Endothelial cell of umbilical vein (primary cell): ENCODE results near the gene CA4. TPM values are rescaled to one million over a fixed set of nuclear protein-coding genes. Genes with fewer than 3 reads are reported as not detected.

ENCODE experiments used
- BruUV-seq: library from RNA; stranded (reverse); fragments of 400-500 nt; replicated peaks from 2 replicates; lab custom pipeline; 2021; lab: Mats Ljungman, UMichigan
- CTCF ChIA-PET: fragments of 300-600, 350-600 bp; sonication (Branson Sonifier 250); formaldehyde crosslinking; loops from one replicate; lab custom pipeline; 2021; ENCODE audit warnings: antibody characterized with exemption, inconsistent platforms; lab: Charles Lee
- POLR2A ChIA-PET: fragments of 300-600, 350-600 bp; sonication (Branson Sonifier 250); formaldehyde crosslinking; loops from one replicate; lab custom pipeline; 2021; ENCODE audit warnings: antibody characterized with exemption, inconsistent platforms; lab: Charles Lee
- DNase-seq: peaks from one replicate; pipeline ENCODE4 v3.0.0-alpha.2; 2011; ENCODE audit warnings: low read depth, low spot score
- FAIRE-seq: peaks from 2 replicates; lab custom pipeline; 2011; peaks lifted over from hg19 to GRCh38; lab: Jason Lieb, UNC
- H2AFZ ChIP-seq: 2 replicates; pipeline ENCODE4 v1.6.0; 2012; ENCODE audit warnings: low read depth, low read length, control low read depth, inconsistent platforms
- H3K27ac ChIP-seq: 2 replicates; pipeline ENCODE4 v1.5.1; 2011; ENCODE audit warnings: low read depth, mild to moderate bottlenecking, control low read depth, low read length, moderate library complexity; ENCODE audit not compliant: insufficient read depth
- H3K27me3 ChIP-seq, 2 experiments: 2 replicates each; pipeline versions ENCODE4 v1.6.0 to v1.6.1; 2011; ENCODE audit warnings: low read length in 2 of 2, mixed read lengths in 1 of 2; ENCODE audit not compliant: control insufficient read depth in 2 of 2, insufficient read depth in 2 of 2
- H3K36me3 ChIP-seq, 2 experiments: 2 replicates in 1 of 2; 3 replicates in 1 of 2; pipeline ENCODE4 v1.5.1; 2011; ENCODE audit warnings: low read length in 2 of 2, mild to moderate bottlenecking in 1 of 2, moderate library complexity in 1 of 2; ENCODE audit not compliant: control insufficient read depth in 2 of 2, insufficient read depth in 2 of 2; ENCODE audit errors: extremely low read depth in 1 of 2
- H3K4me1 ChIP-seq: 3 replicates; pipeline ENCODE4 v1.5.1; 2011; ENCODE audit warnings: mild to moderate bottlenecking, low read length; ENCODE audit not compliant: control insufficient read depth, insufficient read depth; ENCODE audit errors: extremely low read depth
- H3K4me2 ChIP-seq: 2 replicates; pipeline ENCODE4 v1.6.1; 2011; ENCODE audit warnings: low read length, control low read depth, mixed read lengths; ENCODE audit not compliant: insufficient read depth
- H3K4me3 ChIP-seq, 3 experiments: fragments of 200-600 bp in 1 of 3; sonication (generic), shearing (Covaris generic) in 1 of 3; replicated peaks in 1 of 3; 2 replicates each; pipeline ENCODE4 v1.5.1; 2011 to 2016; ENCODE audit warnings: control low read depth in 3 of 3, low read length in 3 of 3, mild to moderate bottlenecking in 2 of 3, inconsistent platforms in 1 of 3, low read depth in 1 of 3, moderate library complexity in 1 of 3; ENCODE audit not compliant: insufficient read depth in 1 of 3
- H3K79me2 ChIP-seq: 2 replicates; pipeline ENCODE4 v1.6.0; 2012; ENCODE audit warnings: low read length, inconsistent platforms; ENCODE audit not compliant: control insufficient read depth, insufficient read depth
- H3K9ac ChIP-seq: replicated peaks from 2 replicates; pipeline ENCODE3; 2011; ENCODE audit warnings: low read length, control low read depth; ENCODE audit not compliant: insufficient read depth; ENCODE audit errors: extremely low read depth
- H3K9me1 ChIP-seq: replicated peaks from 3 replicates; pipeline ENCODE4 v1.6.0; 2011; ENCODE audit warnings: mild to moderate bottlenecking, low read length; ENCODE audit not compliant: control insufficient read depth, insufficient read depth; ENCODE audit errors: extremely low read depth
- H3K9me3 ChIP-seq: replicated peaks from 2 replicates; pipeline ENCODE4 v1.5.1; 2012; ENCODE audit warnings: low read length, inconsistent platforms; ENCODE audit not compliant: control insufficient read depth, insufficient read depth
- H4K20me1 ChIP-seq: replicated peaks from 2 replicates; pipeline ENCODE3; 2011; ENCODE audit warnings: mild to moderate bottlenecking, low read length; ENCODE audit not compliant: control insufficient read depth, insufficient read depth; ENCODE audit errors: extremely low read depth
- CTCF ChIP-seq, 2 donors: IDR thresholded peaks; 1 replicate in 1 of 2; 2 replicates in 1 of 2; pipeline ENCODE4 v1.5.1; 2011; ENCODE audit warnings: low read length in 2 of 2, mild to moderate bottlenecking in 2 of 2, moderate library complexity in 2 of 2, control low read depth in 1 of 2, inconsistent platforms in 1 of 2, low read depth in 1 of 2; ENCODE audit not compliant: insufficient read depth in 1 of 2; ENCODE audit errors: extremely low read depth in 1 of 2
- EZH2 ChIP-seq: IDR thresholded peaks from 2 replicates; pipeline ENCODE4 v1.6.1; 2012; ENCODE audit warnings: borderline replicate concordance, low read depth, mild to moderate bottlenecking, moderate library complexity, low read length, inconsistent platforms; ENCODE audit not compliant: severe bottlenecking
- FOS ChIP-seq: IDR thresholded peaks from 2 replicates; pipeline ENCODE4 v1.6.1; 2011; ENCODE audit warnings: mild to moderate bottlenecking, low read length, moderate library complexity, borderline replicate concordance; ENCODE audit not compliant: insufficient read depth
- GATA2 ChIP-seq: IDR thresholded peaks from 2 replicates; pipeline ENCODE4 v1.7.0; 2011; ENCODE audit warnings: low read depth, mild to moderate bottlenecking, moderate library complexity, mixed read lengths, low read length; ENCODE audit not compliant: insufficient read length, insufficient read depth
- JUN ChIP-seq: IDR thresholded peaks from 2 replicates; pipeline ENCODE4 v1.6.1; 2011; ENCODE audit warnings: borderline replicate concordance, low read depth; ENCODE audit not compliant: insufficient read length, insufficient read depth
- MAX ChIP-seq: IDR thresholded peaks from 2 replicates; pipeline ENCODE4 v1.6.1; 2011; ENCODE audit not compliant: insufficient read depth, insufficient read length
- MYC ChIP-seq: IDR thresholded peaks from one replicate; pipeline ENCODE4 v1.6.1; 2011; ENCODE audit warnings: mild to moderate bottlenecking, low read depth, low read length
- POLR2A ChIP-seq: IDR thresholded peaks from 2 replicates; pipeline ENCODE4 v1.6.1; 2012; ENCODE audit warnings: low read depth, mild to moderate bottlenecking, control low read depth, low read length
- POLR2AphosphoS5 ChIP-seq: IDR thresholded peaks from 2 replicates; pipeline ENCODE4 v1.6.1; 2012; ENCODE audit warnings: low read depth, mild to moderate bottlenecking, control low read depth, low read length, moderate library complexity; ENCODE audit not compliant: insufficient read depth
- dilution Hi-C: fragments of 300-500 bp; cut with MboI; formaldehyde crosslinking; loops from one replicate; pipeline ENCODE4 v1.15.0; 2019; ENCODE audit warnings: low sequenced_read_pairs; ENCODE audit not compliant: extremely low pct_ligation_motif_present
- intact Hi-C: fragments of 100-400 bp; cut with micrococcal nuclease; formaldehyde crosslinking; loops from one replicate; pipeline ENCODE4 v1.10.0; 2022
- polyA plus RNA-seq, 4 experiments: library from polyadenylated mRNA; depleted of rRNA in 3 of 4; stranded (reverse) in 3 of 4; unstranded in 1 of 4; fragments of >200 nt; gene quantifications; 2 replicates each; pipeline versions ENCODE4 v1.2.1 to v1.2.3, GENCODE V29; 2011 to 2012; ENCODE audit warnings: missing spikeins in 1 of 4
- total RNA-seq: library from RNA; stranded (reverse); gene quantifications from 2 replicates; pipeline ENCODE4 v1.2.3, GENCODE V29; 2021

Gene CA4
- total and polyA plus RNA-seq, 2 donors (not counting 3 experiments of a cell fraction or from before 2014, with no cell fraction given), result 0.17 to 0.29 TPM

GRCh38 chr17:60151355-60151754 lies 1.6 kb downstream of the CA4 start:
- H2AFZ ChIP-seq, result no peak overlapping the region
- dilution Hi-C loops (no loop called here), intact Hi-C loops (no loop called here)
- ChIA-PET CTCF (interaction anchor here (0.9 to 1.8 kb wide), 4 partner anchors 10 to 20 kb away, joined by 3 to 5 read pairs (median 3); no protein-coding TSS in a partner anchor), POLR2A (no interaction called here)
- H3K9me1 ChIP-seq, result no peaks in the 10 kb centered on the region
- H3K4me3 ChIP-seq, result no peak overlapping the region
- TF ChIP-seq MAX (no peak), CTCF (IDR thresholded peaks at IDR 0.05; ENCODE audit: extremely low read depth in 1 of 2, insufficient read depth in 1 of 2, low read depth in 1 of 2, low read length in 2 of 2) (no peak)
- H4K20me1 ChIP-seq, result no peaks in the 10 kb centered on the region
- DNase-seq, result no peak
- FAIRE-seq, result no peak
- H3K27me3 ChIP-seq, result peaks cover 53 to 65% of the 10 kb centered on the region in 2 experiments
- no peak overlapping the region for H3K27ac ChIP-seq
- no peak overlapping the region for H3K4me2 ChIP-seq
- H3K9ac ChIP-seq, result no peak overlapping the region
- BruUV-seq, result no TSS peak
- no peaks in the 10 kb centered on the region for H3K4me1 ChIP-seq
- no peaks in the 10 kb centered on the region for H3K79me2 ChIP-seq
- H3K9me3 ChIP-seq, result no peaks in the 10 kb centered on the region
- no peaks in the 10 kb centered on the region for H3K36me3 ChIP-seq

- Histone ChIP-seq H3K9me1 (no peaks in the 10 kb centered on the region), H4K20me1 (no peaks in the 10 kb centered on the region), H3K27me3 (peaks cover 35 to 43% of the 10 kb centered on the region in 2 experiments), H3K9me3 (no peaks in the 10 kb centered on the region), H3K79me2 (no peaks in the 10 kb centered on the region), H3K36me3 (no peaks in the 10 kb centered on the region), H3K9ac (no peak overlapping the region), H3K27ac (no peak overlapping the region), H3K4me2 (no peak overlapping the region), H3K4me3 (no peak overlapping the region), H2AFZ (no peak overlapping the region), H3K4me1 (no peaks in the 10 kb centered on the region)
- ChIA-PET POLR2A (no interaction called here), CTCF (interaction anchor here (0.6 to 1.7 kb wide), 3 partner anchors 9 to 78 kb away, joined by 3 to 8 read pairs (median 4); no protein-coding TSS in a partner anchor)
- intact Hi-C loops (no loop called here), dilution Hi-C loops (no loop called here)
- no TSS peak for BruUV-seq
- no peak for DNase-seq
- FAIRE-seq, result no peak
- TF ChIP-seq FOS (no peak), MAX (no peak), MYC (no peak), GATA2 (no peak), JUN (no peak), POLR2AphosphoS5 (no peak), POLR2A (no peak), EZH2 (no peak), CTCF (IDR thresholded peaks at IDR 0.05; ENCODE audit: extremely low read depth in 1 of 2, insufficient read depth in 1 of 2, low read depth in 1 of 2, low read length in 2 of 2) (no peak)
Observed at GRCh38 chr17:60153606-60154390, 4.0 kb downstream of the CA4 start.
